Fibroblast of mammary gland (primary cell): ENCODE results near the gene NKX2-2.

Experiments
- DNase-seq: peaks from one replicate; pipeline ENCODE4 v3.0.0-alpha.2; 2010; ENCODE audit warnings: low read depth
- H3K4me3 ChIP-seq: 2 replicates; pipeline ENCODE4 v1.5.1; 2011; ENCODE audit warnings: low read depth, mild to moderate bottlenecking, low read length, moderate library complexity; ENCODE audit not compliant: control insufficient read depth
- TF ChIP-seq, protein P1 (sequence below): conservative IDR thresholded peaks from 2 replicates; pipeline ENCODE4 v1.5.1; 2011; ENCODE audit warnings: low read depth, low read length, inconsistent platforms; ENCODE audit not compliant: control insufficient read depth, insufficient read depth

Gene NKX2-2

GRCh38 chr20:21513881-21514540, at the start of gene NKX2-2:
TSS of gene NKX2-2 (minus strand) at chr20:21514064. CDS start at chr20:21513669, 395 bp downstream.
- no peak within 1 kb of the TSS for H3K4me3 ChIP-seq
- TF ChIP-seq, protein P1, sequence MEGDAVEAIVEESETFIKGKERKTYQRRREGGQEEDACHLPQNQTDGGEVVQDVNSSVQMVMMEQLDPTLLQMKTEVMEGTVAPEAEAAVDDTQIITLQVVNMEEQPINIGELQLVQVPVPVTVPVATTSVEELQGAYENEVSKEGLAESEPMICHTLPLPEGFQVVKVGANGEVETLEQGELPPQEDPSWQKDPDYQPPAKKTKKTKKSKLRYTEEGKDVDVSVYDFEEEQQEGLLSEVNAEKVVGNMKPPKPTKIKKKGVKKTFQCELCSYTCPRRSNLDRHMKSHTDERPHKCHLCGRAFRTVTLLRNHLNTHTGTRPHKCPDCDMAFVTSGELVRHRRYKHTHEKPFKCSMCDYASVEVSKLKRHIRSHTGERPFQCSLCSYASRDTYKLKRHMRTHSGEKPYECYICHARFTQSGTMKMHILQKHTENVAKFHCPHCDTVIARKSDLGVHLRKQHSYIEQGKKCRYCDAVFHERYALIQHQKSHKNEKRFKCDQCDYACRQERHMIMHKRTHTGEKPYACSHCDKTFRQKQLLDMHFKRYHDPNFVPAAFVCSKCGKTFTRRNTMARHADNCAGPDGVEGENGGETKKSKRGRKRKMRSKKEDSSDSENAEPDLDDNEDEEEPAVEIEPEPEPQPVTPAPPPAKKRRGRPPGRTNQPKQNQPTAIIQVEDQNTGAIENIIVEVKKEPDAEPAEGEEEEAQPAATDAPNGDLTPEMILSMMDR = no peak
- DNase-seq = no peak

GRCh38 chr20:21562656-21563055, 48.8 kb upstream of the NKX2-2 start:
- no peak for DNase-seq
- H3K4me3 ChIP-seq = no peak overlapping the region
- TF ChIP-seq, protein P1 = no peak

DNA sequence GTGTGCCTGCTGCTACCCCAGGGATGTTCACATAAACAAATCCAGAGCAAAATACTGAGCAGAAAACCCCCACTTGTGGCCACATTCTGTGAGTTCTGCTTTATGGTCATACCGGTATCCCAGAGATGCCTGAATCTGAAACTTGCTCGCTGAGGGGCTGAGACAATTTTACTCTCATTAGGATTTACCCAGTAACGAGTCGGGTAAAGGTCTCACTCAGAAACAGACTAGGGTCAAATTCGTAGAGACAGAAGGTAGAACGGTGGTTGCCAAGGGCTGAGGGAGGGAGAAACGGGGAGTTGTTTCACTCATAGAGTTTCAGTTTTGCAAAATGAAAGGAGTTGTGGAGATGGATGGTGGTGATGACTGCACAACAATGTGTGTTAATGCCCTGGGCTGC, 45.4 kb upstream of the NKX2-2 start:
- no peak for DNase-seq
- no peak overlapping the region for H3K4me3 ChIP-seq
- TF ChIP-seq, protein P1 = no peak

GRCh38 chr20:21557241-21558020, 43.6 kb upstream of the NKX2-2 start:
- H3K4me3 ChIP-seq = no peak overlapping the region
- DNase-seq = no peak
- TF ChIP-seq, protein P1 = no peak

DNA sequence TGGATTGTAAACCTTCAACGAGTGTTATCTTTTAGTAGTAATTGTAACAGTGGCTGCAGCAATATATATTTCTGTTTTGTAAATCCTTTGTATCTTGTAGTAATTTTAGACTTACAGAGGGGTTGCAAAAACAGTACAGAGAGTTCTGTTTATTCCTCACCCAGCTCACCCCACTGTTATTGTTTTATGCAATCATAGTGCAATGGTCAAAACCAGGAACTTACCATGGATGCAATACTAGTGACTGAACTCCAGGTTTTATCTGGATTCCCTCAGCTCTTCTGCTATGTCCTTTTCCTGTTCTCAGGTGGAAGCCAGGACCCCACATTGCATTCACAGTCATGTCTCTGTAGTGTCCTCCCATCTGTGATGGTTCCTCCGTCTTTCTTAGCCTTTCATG, 42.5 kb upstream of the NKX2-2 start:
- H3K4me3 ChIP-seq = no peak overlapping the region
- no peak for DNase-seq
- TF ChIP-seq, protein P1 = no peak

DNA sequence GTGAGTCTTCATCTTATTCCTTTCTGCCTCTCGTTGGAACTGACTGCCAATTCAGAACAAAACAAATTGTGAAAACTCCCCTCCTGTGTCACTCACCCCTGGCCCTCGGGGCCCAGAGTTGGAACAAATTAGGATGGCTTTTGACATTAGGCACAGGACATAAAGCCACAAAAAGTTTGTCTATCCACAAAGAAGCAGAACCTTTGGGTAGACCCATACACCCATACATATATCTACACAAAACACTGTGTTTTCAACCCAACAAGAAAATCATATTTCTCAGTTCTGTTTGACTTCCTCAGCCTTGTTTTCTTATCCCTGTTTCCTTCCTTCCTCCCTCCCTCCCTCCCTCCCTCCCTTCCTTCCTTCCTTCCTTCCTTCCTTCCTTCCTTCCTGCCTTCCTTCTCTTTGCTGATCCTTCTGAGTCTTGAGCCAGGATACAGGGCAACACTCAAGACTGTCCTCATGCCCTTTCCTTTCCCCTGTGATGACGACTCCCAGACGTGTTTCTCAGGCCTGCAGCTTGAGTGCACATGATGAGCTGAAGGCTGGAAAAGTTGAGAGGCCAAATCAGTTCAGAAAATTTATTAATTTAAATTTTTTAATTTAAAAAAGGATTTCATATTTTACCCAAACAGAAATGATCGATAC, 41.7 kb upstream of the NKX2-2 start:
- H3K4me3 ChIP-seq = no peak overlapping the region
- no peak for DNase-seq
- TF ChIP-seq, protein P1 = no peak
